GM13976 (cell line): ENCODE measurements around the gene HECTD4.

Experiments
- DNase-seq: peaks from one replicate; pipeline ENCODE4 v3.0.0; 2012; ENCODE audit warnings: low spot score
- in situ Hi-C: fragments of 300-500 bp; cut with MboI; formaldehyde crosslinking; loops from one replicate; pipeline ENCODE4 v1.12.0; 2022; ENCODE audit warnings: low sequenced_read_pairs, mixed read lengths, inconsistent platforms; ENCODE audit not compliant: unreplicated experiment
- TF ChIP-seq, protein P1 (sequence below): IDR thresholded peaks from 2 replicates; pipeline ENCODE4 v1.5.1; 2012; ENCODE audit warnings: borderline replicate concordance, mild to moderate bottlenecking; ENCODE audit not compliant: insufficient read depth; ENCODE audit errors: extremely low read depth, missing control alignments, control extremely low read depth

HECTD4 gene

DNA sequence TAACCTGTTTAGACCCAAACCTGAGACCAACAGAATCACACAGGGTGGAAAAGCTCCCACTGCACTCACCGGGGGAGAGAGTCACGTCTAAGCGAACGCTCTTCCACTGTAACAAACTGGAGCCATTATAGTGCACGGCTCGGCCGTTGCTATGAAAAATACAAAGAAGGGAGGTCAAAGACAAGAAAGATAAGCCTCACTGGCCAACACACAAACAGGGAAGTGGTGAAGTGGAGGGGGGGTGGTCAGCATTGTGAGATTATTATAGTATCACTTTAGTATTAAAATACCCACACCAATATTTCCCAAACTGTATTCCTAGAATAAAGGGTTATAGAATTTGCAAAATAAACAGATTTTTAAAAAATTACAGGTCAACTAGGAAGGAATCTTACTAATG is 166.0 kb downstream of the HECTD4 start:
- in situ Hi-C loops: no loop called here
- no peak for DNase-seq
- TF ChIP-seq, protein P1, sequence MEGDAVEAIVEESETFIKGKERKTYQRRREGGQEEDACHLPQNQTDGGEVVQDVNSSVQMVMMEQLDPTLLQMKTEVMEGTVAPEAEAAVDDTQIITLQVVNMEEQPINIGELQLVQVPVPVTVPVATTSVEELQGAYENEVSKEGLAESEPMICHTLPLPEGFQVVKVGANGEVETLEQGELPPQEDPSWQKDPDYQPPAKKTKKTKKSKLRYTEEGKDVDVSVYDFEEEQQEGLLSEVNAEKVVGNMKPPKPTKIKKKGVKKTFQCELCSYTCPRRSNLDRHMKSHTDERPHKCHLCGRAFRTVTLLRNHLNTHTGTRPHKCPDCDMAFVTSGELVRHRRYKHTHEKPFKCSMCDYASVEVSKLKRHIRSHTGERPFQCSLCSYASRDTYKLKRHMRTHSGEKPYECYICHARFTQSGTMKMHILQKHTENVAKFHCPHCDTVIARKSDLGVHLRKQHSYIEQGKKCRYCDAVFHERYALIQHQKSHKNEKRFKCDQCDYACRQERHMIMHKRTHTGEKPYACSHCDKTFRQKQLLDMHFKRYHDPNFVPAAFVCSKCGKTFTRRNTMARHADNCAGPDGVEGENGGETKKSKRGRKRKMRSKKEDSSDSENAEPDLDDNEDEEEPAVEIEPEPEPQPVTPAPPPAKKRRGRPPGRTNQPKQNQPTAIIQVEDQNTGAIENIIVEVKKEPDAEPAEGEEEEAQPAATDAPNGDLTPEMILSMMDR: no peak

DNA sequence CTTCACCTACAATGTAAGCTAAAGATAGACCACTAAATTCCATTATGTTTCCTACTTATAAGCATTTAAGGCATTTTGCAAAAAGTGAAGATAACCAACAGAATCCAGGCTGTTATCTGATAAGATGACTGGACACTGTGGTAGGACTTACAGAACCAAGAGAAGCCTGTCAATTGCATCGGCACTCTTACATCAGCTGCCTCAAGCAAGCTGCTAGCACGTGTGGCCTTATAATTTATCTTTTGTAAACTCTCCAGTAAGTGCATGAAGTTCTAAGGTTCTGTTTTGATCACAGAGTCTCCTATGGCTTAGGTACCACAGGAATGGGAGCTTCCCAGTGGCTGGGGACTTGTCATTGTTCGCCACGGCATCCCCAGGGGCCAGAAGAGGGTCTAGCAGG is 168.2 kb downstream of the HECTD4 start:
- TF ChIP-seq, protein P1: no peak
- in situ Hi-C loops: no loop called here
- no peak for DNase-seq

DNA sequence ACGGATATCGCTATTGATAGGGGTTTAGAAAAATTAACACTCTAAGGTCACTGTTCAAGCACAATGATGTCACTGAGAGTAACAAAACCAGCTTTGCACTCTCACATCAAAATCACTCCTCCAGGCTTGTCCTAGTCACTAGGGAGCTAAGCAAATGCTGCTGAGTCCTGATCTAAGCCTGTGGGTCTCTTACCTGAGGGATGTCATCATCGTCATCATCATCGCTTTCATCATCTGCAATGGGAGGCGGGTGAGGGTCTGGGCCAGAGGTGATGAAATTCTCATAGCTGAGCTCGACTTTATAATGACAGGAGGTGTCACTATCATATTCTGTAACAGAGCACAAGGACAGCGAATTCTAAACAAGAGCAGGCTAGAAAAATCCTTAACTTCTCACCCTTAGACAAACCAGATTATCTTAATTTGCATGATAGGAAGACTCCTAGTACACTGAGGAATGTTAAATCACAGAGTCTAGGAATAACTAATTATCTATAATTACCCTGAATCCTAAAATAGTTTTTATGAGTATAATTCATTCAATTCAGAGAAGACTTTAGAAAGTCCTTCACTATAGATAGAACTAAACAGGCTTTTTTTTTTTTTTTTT is 173.8 kb downstream of the HECTD4 start:
- TF ChIP-seq, protein P1: no peak
- DNase-seq: no peak
- in situ Hi-C loops: no loop called here

DNA sequence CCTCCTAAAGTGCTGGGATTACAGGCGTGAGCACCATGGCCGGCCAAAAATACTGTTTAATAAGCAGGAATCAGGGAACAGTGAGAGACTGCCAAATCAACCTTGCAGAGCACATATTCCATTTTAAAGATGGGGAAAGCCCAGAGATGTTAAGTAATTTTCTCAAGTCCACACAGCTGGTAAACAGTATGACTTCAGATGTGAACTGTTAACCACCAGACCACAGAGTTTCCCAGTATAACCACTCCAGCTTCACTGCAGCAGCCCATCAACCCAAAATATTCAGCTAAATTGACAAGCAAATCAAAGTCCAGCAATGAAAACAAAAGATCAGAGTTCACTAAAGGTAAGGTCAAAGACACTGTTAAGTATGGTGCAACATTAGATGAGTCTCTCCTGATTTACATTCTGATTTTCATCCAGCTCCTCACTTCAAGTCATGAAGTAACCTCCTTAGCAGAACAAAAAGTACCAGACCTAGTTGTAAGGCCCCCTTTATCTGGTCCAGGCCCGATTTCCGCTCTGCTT is 174.8 kb downstream of the HECTD4 start:
- in situ Hi-C loops: no loop called here
- DNase-seq: no peak
- TF ChIP-seq, protein P1: no peak

DNA sequence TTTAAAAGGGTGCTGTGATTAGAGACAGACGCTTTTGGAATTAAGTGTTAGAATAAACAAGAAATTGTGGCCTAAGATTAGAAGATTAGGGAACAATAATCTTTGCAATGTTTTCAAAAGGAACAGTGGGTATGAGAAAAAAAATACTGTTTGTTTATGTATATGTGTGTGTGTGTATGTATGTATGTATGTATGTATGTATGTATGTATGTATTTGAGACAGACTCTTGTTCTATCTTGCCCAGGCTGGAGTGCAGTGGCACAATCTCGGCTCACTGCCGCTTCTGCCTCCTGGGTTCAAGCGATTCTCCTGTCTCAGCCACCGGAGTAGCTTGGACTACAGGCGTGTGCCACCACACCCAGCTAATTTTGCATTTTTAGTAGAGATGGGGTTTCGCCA is 175.3 kb downstream of the HECTD4 start:
- in situ Hi-C loops: no loop called here
- no peak for DNase-seq
- TF ChIP-seq, protein P1: no peak

DNA sequence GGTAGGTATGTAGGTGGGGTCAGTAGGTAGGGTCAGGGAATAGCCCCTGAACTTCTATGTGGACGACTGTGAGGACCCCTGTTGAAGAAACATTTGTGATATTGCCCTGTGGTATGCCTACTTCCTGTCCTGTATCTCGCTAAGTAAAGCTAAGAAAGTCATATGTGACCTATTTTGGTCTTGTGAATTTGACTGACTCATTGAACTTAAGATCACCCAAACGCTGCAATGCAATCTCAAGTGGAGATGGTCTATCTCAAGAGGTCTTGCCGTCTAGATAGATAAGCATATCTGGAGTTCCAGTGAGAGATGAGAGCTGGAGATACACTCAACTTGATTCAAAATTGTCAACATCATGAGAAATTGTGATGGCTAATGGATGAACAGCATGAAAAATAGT is 183.1 kb downstream of the HECTD4 start:
- TF ChIP-seq, protein P1: no peak
- DNase-seq: no peak
- in situ Hi-C loops: loop anchor here (10.0 kb wide), 1 partner anchor 186 kb away; the partner anchor contains the start of gene HECTD4
